GM10847 (cell line): ENCODE results near the gene JPH3.

Experiments
- POLR2A ChIP-seq: IDR thresholded peaks from 2 replicates; pipeline ENCODE4 v1.6.1; 2011; ENCODE audit not compliant: insufficient read length; ENCODE audit errors: extremely low read depth

JPH3 gene

DNA sequence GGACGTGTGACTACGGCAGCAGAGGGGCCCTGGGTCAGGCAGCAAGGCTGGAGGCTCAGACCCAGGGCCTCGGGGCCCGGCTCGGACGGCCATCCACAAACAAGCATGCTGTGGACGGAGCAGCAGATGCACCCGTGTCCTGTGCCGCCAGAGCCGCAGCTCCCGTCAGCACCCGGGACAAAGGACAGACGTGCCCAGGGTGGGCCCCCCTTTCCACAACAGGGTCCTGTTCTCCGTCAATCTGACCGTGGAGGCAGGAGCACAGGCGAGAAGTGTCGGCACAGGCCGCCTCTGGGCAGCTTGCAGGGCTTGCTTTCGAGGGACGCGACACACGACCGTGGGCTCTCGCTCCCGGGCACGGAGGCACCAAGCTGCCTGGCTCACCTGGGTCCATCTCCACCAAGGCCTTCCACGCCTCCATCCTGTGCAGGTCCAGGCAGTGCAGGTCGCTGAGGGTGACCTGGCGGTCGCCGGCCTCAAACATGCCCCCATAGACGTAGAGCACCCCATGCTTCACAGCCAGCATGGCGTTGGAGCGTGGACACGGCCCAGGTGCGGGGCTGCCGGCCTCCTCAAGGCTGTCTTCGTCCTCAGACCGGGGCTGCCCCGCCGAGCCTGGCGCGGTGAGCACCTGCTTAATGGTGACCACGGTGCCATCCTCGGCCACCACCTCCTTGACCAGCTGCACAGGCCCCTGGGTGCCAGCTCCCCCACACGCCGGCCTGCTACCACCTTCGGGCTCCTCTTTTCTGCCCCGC is 106.8 kb downstream of the JPH3 start:
- no peak for TF ChIP-seq POLR2A

DNA sequence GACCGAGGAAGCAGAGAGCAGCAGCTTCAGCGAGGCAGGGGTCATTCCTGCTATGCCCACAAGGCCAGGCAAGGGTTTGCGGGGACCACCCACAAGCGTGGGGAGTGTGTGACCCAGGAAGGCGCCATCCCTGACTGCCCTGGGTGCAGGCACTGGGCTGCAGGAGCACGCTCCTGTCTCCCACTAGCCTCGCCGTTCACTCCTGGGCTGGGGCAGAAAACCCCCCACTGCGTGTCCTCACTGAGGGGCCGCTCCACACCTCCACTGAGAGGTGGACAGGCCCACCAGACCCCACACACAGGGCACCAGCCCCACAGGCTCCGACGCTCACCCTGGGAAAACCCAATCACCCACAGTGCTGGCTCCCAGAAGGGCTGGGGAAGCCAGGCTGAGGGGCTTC is 107.4 kb downstream of the JPH3 start:
- TF ChIP-seq POLR2A = no peak

DNA sequence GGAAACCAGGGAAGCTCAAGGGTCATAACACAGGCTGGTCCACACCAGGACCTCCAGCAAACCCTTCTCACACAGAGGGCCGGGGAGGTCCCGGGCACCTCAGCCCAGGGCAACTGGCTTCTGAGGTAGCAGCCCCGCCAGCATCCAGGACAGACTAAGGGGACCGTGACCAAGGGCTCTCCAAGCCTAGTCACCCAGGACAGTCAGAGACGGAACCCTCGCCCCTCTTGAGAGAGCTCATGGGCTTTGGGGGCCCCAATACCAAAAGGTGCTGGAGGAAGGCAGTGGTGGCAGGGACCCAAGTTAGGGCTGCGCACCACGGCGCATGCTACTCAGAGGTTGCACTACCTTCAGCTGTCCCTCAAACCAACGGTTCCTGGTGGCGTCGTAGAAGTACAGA is 108.6 kb downstream of the JPH3 start:
- no peak for TF ChIP-seq POLR2A

DNA sequence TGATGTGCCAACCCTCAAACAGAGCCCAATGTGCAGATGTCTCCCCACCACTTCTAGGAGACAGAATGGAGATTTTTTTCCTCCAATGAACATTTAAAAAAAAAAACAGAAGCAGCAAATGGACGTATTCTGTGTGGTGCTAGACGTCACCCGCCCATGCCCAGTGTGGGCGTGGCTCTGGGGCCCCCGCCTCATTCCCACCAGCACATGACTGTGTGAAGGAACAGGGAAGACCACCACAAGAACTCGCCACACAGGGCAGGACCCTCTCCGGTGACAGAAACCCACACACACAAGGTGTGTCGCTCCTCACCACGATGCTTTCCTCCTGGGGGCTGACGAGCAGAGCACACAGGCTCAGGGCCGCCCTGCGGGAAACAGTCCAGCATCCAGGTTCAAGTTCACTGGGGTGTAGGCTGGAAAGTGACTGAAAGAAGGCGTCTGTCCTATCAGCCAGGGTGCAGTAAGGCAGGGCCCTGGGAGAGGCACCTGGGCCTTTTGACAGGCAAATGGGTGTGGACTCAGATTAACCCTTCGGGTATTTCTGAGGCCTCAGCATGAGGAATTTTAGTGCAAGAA is 110.0 kb downstream of the JPH3 start:
- no peak for TF ChIP-seq POLR2A

DNA sequence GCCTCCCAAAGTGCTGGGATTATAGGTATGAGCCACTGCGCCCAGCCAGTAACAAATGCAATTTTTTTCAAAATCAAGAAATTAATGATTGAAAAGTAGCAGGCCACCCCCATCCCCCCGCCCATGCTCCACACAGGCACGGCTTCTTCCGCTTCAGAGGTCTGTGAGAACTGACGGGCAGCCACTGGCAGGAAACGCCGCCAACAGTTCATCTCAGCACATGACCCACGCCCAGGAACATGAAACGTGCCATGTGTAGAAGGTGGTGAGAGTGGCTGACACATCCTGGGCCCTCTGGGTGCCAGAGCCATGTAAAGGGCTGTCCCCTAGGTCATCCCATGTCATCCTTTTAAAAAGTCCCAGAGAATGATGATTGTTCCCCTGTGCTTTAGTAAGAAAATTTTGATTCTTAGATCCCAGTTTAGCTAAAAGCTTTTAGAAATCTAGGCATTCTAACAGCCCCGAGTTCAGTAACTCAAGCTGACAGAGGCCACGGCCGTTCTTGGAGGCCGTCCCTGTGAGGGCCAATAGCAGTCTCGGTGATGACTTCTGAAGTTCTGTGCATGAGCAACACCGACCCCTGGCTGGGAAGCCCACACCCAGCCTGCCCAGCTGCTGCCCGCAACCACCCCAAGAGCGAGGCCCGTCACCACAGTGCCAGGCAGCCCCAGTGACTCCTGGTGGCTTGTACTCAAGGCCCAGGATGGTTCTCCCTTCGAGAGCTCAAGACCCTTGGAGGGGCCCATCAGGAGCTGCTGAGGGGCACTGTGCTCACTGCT is 111.3 kb downstream of the JPH3 start:
- TF ChIP-seq POLR2A = no peak

DNA sequence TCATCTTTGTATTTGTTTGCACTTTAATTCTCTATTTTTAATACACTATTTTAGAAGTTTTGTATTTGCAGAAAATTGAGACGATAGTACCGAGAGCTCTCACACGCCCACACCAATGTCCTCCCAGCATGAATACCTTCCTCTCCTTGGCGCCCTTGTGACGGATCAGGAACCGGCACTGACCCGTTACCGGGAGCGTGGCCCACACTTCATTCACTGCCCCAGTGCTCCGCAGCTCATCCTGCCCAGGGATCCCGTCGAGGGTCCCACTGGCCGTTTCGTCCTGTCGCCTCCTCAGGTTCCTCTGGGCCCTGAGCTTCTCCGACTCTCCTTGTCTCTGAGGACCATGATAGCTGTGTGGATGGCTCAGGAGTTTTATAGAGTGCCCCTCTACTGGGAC is 112.9 kb downstream of the JPH3 start:
- TF ChIP-seq POLR2A = no peak

DNA sequence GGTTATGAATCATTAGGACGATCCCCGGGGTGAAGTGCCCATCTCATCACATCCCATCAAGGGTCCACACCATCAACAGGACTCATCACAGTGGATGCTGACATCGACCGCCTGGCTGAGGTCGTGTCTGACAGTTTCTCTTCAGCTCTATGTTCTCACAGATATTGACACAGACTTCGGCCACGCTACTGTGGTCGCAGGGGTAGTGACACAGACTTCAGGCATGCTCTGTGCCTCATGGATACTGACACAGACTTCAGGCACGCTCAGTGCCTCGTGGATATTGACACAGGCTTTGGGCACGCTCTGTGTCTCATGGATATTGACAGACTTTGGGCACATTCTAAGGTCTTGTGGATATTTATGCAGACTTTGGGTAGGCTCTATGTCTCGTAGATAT is 113.3 kb downstream of the JPH3 start:
- no peak for TF ChIP-seq POLR2A

DNA sequence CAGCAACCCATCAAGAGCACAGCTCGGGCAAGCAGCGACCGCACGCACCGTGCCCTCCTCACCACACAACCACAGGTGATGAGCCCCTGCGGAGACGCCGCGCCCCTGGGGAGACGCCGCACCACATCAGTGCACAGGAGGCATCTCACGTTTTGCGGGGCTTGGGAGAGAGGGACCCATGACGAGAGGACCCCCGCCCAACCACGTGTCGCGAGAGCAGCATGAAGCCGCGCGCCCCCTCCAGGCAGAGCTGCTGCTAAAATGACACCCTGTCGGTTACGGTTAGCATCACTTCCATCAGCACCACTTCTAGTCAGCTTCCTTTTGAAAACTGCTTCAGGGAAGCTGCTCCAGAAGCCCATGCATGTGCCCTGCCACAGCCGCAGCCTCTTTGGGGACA is 118.1 kb downstream of the JPH3 start:
- no peak for TF ChIP-seq POLR2A

DNA sequence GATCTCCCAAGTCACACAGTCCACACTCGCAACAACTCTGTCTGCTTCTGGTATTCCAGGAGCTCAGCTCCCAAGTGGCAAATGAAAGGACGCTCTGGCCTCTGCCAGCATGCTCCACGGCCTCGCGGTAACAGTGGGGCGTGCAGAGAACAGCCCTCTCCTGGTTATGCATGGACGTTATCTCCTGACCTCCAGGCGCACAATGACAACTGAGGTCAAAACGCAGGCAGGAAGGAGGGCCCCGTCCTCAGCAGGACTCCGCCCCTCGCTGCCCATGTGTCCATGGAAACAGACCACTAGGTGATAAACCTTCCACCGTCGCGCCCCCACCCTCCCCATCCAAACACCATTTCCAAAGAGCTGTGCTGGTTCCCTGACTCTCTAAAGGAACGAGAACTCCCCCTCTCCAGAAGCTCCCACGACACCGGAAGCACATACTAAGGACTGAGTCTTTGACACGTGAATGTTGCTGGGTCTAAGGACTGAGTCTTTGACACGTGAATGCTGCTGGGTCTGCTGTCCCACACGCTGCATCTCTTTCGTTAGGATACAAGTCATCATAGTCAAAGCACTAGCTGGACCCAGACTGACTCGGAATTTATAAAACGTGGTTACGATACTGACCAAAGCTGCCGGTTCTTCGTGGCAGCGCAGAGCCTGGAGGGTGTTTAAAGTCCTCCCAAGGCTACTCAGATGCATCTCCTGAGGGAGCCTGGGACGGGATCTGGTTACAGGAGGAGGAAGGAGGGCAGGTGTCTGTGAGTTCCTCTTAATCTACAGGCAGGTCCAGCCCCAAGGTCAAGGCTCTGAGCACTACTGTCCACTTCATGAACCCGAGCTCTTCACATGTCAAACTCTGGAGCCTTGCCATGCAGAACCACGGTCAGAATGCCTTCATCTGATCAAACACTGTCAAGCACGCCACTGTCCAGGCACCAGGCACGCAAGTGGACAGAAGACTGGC is 119.6 kb downstream of the JPH3 start:
- no peak for TF ChIP-seq POLR2A

DNA sequence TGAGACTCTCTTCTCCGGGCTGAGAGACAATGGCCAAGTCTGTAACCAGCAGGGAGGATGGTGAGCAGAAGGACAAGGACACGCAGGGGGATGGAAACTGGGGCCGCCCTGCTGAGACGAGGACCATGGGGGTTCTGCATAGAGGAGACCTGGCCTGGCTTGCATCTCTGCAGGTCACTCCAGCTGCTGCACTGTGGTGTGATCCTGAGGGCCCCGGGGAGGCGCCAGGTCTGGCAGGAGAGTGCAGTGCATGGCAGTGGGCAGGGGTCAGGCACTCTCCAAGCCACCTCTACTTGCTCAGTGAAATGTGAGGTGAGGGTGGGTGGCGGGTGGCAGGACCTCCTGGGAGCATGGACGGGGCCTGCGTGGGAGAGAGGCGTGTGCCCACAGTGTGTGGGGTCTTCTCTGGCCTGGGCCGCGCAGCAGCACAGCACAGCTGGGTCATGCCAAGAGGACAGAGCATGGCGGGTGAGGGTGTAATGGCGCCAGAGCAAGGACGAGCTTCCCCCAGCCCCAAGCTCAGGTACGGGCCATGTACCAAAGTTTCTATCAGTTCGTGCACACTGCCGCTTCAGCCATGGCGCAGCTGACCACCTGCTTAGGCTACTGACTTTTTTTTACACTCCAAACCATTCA is 120.4 kb downstream of the JPH3 start:
- TF ChIP-seq POLR2A = no peak

DNA sequence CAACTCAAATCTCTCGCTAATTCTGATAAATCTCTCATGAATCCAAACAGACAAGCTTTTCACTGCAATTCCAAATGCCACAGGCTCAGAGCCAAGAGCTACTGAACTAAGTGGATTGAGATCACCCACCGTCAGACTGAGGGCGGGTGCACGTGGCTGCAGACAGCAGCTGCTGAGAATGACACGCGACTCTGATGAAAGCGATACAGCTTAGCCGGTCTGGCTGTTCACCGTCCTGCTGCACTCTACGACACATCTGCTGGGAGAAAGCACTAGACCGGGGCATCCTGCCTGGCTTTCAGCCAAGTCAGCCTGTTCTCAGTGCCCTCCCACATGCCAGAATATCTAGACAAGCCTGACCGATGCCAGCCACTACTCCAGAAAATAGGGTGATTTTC is 120.9 kb downstream of the JPH3 start:
- TF ChIP-seq POLR2A = no peak

DNA sequence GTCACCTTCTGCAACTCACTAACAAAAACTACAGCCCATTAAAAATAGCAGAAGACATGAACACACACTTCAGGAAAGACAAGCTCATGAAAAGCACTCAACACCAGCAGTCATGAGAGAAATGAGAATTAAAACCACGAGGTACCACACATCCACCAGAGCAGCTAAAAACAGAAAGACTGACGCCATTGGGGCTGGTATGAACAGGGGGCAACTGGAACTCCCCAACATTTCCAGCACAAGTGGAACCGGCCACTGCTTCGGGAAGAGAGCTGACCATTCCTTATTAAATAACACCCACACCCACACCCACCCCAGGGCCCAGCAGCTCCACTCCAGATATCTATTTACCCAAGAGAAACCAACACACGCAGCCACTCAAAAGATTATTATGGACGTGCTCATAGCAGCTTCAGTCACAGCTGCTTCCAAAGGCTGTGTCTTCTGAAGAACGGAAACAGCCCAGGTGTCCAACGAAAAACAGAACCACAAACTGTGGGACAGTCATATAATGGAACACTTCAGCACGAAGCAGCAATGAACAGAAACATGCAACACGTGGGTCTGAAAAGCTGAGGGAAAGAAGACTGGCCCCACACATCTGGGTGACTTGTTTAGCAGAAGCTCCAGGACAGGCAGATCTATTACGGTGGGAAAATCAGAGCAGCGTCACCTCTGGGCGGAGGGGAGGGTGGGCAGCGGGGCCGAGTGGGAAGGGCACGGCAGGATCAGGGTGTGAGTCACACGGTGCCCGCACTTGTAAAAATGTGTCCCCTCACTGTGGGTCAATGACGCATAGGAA is 122.4 kb downstream of the JPH3 start:
- no peak for TF ChIP-seq POLR2A

DNA sequence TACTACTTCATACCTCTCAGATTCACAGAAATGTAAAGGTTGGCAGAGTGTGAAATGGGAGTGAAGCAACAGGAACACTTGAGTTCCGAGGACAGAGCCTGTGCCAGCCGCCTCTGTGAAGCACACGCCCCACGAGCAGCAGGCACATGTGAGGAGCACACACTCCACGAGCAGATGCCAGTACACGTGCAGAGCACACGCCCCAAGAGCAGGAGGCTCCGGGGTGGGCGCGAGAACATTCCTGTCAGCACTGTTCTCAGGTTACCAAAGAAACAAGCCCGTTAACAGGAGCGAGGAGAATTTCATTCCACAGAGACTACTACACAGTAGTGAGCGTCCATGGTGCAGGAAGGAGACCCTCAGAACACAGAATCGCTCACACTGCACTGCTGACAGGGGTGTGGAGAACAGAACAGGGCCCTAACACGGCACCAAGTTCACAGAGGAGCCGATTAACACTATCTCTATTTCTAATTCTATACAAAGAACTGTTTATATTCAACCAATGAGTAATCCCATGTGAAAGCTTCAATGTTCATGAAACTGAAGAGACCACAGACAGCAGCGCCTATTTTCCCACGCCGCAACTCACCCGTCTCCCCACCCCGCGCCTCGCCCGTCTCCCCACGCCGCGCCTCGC is 123.4 kb downstream of the JPH3 start:
- no peak for TF ChIP-seq POLR2A
